Measurements from ENCODE around the gene SPEN.
A peak's percentile ranks its signal among the peaks of the same experiment; 100 is the strongest.
"Not testable (repeated sequence)": the region's sequence is repeated elsewhere in the genome, so short reads cannot be mapped to it uniquely, and the experiment has no call there.

The SPEN gene

DNA sequence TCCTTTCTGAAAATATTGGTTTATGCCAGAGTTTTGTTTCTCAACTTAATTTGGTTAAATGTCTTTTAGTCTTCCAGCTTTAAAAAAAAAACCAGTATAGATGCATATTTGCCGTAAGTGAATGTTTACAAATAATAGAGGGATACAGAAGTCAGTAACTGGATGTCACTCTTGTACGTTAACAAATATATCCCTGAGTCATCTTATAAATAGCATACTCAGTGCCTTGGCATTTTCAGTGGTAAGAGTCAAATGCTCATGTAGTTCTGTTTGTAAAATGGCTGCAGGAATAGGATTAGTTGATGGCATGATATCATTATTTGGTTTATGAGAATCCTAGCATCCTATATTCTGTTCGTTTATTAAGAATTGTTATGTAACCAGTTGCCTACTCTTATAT, 55.4 kb downstream of the SPEN start:
- DNase-seq: peak; percentile 15

DNA sequence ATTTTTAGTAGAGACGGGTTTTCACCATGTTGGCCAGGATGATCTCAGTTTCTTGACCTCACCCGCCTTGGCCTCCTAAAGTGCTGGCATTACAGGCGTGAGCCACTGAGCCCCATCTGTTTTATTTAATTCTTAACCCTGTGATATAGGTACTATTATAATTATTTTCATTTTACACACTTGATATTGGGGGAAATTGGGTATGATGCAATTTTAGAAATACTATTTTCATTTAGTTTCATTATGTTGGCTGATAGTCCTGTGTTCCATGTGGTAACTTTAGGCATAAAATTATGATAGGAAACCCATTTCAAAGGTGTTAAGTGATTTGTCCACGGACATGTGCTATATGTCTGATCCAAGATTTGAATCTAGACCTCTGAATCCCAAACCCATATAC, 61.1 kb downstream of the SPEN start:
- no peak for DNase-seq

DNA sequence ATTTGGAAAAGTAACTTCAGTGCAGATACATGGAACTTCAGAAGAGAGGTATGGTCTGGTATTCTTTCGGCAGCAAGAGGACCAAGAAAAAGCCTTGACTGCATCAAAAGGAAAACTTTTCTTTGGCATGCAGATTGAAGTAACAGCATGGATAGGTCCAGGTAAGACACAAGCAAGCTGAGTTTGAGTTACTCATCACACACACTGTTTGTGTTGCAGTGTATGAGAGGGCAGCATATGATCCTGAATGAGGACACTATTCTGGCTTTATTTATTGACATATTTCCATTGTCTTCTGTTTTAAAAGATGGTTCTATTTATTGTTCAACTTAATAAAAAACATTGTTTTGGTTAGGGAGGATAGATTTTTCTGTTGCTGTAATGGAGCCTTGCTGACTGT, 63.6 kb downstream of the SPEN start:
- DNase-seq: no peak

DNA sequence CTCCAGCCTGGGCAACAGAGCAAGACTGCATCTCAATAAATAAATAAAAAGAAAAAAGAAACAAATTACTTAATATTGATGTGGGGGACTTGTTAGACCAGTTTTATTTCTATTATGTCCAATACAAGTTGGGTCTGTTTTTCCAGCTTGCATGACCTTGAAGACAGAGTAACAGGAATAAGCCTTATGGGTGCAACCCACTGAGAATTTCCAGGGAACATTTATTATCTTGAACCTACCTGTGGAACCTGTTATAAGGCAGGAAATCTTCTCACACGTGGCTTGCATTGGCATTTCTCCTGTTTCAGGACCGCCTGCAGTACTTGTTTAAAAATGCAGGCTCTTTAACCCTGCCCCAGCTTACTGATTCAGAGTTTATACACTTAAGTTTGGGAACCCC, 64.4 kb downstream of the SPEN start:
- no peak for DNase-seq

DNA sequence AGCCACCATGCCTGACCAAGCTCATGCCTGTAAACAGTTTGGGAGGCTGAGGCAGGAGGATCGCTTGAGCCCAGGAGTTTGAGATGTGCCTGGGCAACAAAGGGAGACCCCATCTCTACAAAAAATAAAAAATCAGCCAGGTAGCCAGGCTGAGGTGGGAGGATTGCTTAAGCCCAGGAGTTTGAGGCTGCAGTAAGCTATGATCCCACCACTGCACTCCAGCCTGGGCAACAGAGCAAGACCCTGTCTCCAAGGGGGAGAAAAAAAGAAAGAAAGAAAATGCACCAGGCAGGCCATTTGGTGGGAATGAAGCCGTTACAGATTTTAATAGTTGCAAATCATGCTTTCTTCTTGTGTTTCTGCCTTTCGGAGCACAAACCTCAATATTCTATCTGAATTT, 66.1 kb downstream of the SPEN start:
- DNase-seq: not testable (repeated sequence)

DNA sequence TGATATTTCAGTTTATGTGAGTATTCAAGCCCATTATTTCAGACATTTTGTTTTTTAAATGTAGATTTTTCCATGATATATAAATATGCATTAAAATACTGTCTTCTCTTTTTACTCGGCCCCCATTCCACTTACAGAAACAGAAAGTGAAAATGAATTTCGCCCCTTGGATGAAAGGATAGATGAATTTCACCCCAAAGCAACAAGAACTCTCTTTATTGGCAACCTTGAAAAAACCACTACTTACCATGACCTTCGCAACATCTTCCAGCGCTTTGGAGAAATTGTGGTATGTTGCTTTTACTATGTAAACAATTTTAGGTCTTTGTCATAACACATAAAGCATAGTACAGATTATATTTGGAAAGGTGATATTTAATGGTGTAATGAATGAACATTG, 68.5 kb downstream of the SPEN start:
- DNase-seq: no peak

DNA sequence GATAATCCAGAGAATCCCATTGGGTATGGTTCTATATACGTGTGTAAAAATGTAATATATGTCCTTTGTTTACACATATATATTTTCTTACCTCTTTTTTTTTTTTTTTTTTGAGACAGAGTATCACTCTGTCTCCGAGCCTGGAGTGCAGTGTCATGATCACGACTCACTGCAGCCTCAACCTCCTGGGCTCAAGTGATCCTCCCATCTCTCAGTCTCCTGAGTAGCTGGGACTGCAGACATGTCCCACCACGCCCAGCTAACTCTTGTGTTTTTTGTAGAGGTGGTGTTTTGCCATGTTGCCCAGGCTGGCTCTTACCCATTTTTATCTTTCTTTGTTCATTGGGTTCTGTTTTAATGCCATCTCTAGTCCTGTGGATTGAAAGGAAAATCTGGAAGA, 68.9 kb downstream of the SPEN start:
- no peak for DNase-seq

DNA sequence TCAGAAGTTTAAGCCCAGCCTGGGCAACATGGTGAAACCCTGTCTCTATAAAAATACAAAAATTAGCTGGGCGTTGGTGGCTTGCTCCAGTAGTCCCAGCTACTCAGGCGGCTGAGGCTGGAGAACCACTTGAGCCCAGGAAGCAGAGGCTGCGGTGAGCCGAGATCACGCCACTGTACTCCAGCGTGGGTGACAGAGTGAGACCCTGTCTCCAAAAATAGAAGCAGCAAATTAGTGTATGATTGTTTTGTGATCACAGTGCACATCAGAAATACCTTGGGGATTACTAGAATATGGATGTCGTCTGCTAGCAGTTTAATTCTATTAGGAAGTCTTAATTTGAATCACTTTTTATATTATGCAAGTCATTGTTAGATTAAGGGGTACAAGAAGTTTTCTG, 69.4 kb downstream of the SPEN start:
- DNase-seq: no peak

DNA sequence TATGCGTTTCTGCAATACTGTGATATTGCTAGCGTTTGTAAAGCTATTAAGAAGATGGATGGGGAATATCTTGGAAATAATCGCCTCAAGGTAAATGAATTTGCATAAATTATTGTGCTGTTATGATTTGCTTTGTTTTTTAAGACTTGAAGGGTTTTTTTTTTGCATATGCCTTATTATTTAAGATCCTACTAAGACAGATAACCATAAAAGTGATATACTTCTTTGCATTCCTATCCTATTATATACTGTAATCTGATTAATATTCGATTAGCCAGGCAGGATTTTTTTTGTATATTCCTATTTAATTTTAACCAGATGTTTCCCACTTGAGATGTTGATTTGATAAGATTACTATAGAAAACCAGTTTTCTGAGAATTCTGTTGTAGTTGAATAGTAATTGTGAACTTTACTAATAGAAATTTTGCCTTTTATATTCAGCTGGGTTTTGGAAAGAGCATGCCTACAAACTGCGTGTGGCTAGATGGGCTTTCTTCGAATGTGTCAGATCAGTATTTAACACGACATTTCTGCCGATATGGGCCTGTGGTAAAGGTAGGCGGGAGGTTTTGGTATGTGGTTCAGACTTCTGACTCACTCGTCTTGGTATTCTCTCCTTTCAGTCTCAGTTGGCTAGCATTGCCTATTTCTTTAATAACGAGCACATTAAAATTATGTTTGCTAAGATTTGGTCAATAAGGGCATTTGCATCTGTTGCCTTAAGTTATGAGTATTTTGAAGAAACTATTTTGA, 71.6 kb downstream of the SPEN start:
- peak; percentile 64 for DNase-seq

DNA sequence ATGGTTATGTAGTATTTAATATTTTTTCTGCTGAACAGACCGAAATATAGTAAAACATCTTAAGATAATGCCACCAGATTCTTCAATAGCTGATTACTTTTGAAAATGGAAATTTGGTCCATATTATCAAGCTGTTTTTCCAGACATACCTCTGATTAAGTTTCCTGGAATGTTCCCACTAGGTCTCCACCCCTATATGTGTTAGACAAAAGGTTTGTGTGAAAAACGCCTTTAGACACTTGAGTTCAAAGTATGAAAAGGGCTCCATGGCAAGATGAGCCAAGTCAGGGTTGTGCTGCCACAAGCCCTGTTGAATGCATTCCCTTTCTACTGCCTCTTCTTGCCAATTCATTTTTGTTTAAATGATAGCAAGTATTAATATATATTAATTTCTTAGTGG, 75.7 kb downstream of the SPEN start:
- peak; percentile 25 for DNase-seq

DNA sequence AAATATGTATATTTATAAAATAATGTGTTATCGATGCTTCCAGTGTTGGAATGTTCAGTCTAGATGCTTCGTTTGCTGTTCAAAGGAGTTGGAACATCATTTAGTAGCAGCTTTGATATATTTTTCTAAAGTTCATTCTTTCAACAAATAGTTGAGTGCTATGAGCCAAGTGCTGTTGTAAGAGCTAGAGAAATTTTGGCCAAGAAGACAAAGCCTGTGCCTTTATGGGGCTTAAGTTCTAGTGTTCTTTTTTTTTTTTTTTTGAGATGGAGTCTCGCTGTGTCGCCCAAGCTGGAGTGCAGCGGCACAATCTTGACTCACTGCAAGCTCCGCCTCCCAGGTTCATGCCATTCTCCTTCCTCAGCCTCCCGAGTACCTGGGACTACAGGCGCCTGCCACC, 78.9 kb downstream of the SPEN start:
- not testable (repeated sequence) for DNase-seq

DNA sequence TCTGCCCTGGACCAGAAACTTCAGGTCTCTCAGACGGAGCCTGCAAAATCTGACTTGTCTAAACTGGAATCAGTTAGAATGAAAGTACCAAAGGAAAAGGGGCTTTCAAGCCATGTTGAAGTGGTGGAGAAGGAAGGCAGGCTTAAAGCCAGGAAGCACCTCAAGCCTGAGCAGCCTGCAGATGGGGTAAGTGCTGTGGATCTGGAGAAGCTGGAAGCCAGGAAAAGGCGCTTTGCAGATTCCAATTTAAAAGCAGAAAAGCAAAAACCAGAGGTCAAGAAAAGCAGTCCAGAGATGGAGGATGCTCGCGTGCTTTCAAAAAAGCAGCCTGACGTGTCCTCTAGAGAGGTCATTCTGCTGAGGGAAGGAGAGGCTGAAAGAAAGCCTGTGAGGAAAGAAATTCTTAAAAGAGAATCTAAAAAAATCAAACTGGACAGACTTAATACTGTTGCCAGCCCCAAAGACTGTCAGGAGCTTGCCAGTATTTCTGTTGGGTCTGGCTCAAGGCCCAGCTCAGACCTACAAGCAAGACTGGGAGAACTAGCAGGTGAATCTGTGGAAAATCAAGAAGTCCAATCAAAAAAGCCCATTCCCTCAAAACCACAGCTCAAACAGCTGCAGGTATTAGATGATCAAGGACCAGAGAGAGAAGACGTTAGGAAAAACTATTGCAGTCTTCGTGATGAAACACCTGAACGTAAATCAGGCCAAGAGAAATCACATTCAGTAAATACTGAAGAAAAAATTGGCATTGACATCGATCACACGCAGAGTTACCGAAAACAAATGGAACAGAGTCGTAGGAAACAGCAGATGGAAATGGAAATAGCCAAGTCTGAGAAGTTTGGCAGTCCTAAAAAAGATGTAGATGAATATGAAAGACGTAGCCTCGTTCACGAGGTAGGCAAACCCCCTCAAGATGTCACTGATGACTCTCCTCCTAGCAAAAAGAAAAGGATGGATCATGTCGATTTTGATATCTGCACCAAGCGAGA, 81.8 kb downstream of the SPEN start:
- DNase-seq: no peak

DNA sequence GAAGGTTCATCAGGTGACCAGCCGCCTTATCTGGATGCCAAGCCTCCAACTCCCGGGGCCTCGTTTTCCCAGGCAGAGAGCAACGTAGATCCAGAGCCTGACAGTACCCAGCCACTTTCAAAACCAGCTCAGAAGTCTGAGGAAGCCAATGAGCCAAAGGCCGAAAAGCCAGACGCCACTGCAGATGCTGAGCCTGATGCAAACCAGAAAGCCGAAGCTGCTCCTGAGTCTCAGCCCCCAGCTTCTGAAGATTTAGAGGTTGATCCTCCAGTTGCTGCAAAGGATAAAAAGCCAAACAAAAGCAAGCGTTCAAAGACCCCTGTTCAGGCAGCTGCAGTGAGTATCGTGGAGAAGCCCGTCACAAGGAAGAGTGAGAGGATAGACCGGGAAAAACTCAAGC, 83.9 kb downstream of the SPEN start:
- no peak for DNase-seq

DNA sequence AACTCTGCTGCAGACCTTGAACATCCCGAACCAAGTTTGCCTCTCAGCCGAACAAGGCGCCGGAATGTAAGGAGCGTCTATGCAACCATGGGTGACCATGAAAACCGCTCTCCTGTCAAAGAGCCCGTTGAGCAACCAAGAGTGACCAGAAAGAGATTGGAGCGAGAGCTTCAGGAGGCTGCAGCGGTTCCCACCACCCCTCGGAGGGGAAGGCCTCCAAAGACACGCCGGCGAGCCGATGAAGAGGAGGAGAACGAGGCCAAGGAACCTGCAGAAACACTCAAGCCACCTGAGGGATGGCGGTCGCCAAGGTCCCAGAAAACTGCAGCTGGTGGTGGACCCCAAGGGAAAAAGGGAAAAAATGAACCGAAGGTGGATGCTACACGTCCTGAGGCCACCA, 84.4 kb downstream of the SPEN start:
- no peak for DNase-seq

DNA sequence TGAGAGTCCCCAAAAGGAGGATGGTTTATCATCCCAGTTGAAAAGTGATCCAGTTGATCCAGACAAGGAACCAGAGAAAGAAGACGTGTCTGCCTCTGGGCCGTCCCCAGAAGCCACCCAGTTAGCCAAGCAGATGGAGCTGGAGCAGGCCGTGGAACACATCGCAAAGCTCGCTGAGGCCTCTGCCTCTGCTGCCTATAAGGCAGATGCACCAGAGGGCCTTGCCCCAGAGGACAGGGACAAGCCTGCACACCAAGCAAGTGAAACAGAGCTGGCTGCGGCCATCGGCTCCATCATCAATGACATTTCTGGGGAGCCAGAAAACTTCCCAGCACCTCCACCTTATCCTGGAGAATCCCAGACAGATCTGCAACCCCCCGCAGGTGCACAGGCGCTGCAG, 85.1 kb downstream of the SPEN start:
- DNase-seq: no peak

DNA sequence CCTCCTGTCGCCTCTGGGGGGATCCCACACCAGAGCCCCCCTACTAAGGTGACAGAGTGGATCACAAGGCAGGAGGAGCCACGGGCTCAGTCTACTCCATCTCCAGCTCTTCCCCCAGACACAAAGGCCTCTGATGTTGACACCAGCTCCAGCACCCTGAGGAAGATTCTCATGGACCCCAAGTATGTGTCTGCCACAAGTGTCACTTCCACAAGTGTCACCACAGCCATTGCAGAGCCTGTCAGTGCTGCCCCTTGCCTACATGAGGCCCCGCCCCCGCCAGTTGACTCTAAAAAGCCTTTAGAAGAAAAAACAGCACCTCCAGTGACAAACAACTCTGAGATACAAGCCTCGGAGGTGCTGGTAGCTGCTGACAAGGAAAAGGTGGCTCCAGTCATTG, 86.2 kb downstream of the SPEN start:
- DNase-seq: no peak

DNA sequence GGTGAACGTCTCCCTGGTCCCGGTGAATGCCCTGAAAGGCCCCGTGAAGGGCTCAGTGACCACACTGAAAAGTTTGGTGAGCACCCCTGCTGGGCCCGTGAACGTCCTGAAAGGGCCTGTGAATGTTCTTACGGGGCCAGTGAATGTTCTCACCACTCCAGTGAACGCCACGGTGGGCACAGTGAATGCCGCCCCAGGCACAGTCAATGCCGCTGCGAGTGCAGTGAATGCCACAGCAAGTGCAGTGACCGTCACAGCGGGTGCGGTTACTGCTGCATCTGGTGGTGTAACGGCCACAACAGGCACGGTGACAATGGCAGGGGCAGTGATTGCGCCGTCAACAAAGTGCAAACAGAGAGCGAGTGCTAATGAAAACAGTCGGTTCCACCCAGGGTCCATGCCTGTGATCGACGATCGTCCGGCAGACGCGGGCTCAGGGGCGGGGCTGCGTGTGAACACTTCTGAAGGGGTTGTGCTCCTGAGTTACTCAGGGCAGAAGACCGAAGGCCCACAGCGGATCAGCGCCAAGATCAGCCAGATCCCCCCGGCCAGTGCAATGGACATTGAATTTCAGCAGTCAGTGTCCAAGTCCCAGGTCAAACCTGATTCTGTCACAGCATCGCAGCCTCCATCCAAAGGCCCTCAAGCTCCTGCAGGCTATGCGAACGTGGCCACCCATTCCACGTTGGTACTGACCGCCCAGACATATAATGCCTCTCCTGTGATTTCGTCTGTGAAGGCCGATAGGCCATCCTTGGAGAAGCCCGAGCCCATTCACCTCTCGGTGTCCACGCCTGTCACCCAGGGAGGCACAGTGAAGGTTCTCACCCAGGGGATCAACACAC, 86.9 kb downstream of the SPEN start:
- DNase-seq: no peak

DNA sequence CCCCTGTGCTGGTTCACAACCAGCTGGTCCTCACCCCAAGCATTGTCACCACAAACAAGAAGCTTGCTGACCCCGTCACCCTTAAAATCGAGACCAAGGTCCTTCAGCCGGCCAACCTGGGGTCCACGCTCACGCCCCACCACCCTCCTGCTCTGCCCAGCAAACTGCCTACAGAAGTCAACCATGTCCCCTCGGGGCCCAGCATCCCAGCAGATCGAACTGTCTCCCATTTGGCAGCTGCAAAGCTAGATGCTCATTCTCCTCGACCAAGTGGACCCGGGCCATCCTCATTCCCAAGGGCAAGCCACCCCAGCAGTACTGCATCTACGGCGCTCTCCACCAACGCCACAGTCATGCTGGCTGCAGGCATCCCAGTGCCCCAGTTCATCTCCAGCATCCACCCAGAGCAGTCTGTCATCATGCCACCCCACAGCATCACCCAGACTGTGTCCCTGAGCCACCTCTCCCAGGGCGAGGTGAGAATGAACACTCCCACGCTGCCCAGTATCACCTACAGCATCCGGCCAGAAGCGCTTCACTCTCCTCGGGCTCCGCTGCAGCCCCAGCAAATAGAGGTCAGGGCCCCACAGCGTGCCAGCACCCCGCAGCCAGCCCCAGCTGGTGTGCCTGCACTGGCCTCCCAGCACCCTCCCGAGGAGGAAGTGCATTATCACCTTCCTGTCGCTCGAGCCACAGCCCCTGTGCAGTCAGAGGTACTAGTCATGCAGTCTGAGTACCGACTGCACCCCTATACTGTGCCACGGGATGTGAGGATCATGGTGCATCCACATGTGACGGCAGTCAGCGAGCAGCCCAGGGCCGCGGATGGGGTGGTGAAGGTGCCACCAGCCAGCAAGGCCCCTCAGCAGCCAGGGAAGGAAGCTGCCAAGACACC, 87.8 kb downstream of the SPEN start:
- DNase-seq: no peak

DNA sequence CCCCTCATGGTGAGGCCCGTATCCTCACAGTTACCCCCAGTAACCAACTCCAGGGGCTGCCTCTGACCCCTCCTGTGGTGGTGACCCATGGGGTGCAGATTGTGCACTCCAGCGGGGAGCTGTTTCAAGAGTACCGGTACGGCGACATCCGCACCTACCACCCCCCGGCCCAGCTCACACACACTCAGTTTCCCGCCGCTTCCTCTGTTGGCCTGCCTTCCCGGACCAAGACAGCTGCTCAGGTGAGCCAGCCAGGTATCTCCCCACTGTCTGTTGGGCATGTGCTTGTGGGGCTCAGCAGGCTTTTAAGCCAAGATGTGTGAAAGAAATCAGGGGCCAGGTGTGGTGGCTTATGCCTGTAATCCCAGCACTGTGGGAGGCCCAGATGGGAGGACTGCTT, 88.5 kb downstream of the SPEN start:
- no peak for DNase-seq

DNA sequence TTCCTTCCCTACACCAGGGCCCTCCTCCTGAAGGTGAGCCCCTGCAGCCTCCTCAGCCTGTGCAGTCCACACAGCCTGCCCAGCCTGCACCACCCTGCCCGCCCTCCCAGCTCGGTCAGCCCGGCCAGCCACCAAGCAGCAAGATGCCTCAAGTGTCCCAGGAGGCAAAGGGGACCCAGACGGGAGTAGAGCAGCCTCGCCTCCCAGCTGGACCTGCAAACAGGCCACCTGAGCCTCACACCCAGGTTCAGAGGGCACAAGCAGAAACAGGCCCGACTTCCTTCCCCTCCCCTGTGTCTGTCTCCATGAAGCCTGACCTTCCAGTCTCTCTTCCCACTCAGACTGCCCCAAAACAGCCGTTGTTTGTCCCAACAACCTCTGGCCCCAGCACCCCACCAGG, 89.6 kb downstream of the SPEN start:
- no peak for DNase-seq

DNA sequence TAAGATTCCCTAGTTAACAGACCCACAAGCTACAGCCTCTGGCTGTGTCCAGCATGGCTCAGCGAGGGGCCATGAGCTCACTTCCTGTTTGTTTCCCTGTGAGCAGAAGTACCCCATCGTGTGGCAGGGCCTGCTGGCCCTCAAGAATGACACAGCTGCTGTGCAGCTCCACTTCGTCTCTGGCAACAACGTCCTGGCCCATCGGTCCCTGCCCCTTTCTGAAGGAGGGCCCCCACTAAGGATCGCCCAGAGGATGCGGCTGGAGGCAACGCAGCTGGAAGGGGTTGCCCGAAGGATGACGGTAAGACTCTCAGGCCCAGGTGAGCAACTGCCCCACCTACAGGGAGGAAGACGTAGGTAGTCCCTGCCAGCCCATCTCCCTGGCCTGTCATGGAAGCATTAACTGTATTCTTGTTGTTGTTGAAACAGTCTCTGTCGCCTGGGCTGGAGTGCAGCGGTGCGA, 90.2 kb downstream of the SPEN start:
- no peak for DNase-seq

DNA sequence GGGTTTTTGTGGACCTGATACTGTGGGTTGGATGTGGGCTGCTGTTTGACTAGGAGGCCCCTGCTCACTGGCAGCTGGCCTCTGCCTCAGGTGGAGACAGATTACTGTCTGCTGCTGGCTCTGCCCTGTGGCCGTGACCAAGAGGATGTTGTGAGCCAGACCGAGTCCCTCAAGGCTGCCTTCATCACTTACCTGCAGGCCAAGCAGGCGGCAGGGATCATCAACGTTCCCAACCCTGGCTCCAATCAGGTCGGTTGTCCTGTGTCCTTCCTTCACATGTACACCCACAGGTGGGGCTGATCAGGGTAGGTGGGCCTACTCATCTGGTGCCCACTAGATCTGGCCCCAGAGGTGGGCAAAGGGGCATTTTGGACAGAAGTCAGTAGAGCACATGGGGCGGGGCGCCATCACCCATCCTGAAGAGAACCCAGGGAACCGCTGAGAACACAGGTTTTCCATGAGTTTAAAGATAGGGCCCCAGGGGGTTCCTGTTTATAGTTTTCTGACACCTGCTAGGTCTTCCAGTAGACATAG, 91.2 kb downstream of the SPEN start:
- DNase-seq: no peak

Data from kidney glomerular epithelial cell (primary cell).